ENCODE data around the gene RAI1.

The RAI1 gene

GRCh38 chr17:17846003-17846402, 164.7 kb downstream of the RAI1 start:
- no peak for TF ChIP-seq CSDC2 (CRISPR knock-in tag; IDR thresholded peaks at IDR 0.05)
- no peak for TF ChIP-seq GLIS3 (CRISPR knock-in tag; IDR thresholded peaks at IDR 0.05)
- TF ChIP-seq OSR1 (CRISPR knock-in tag; IDR thresholded peaks at IDR 0.05): no peak
- no peak for TF ChIP-seq ZC3H10 (CRISPR knock-in tag; IDR thresholded peaks at IDR 0.05)
- TF ChIP-seq PATZ1 (CRISPR knock-in tag; IDR thresholded peaks at IDR 0.05; ENCODE audit: borderline replicate concordance): no peak
- no peak for TF ChIP-seq ISL1 (CRISPR knock-in tag; IDR thresholded peaks at IDR 0.05)
- no peak for TF ChIP-seq BACH2 (CRISPR knock-in tag; IDR thresholded peaks at IDR 0.05; ENCODE audit: borderline replicate concordance)
- no peak for TF ChIP-seq TSHZ2 (CRISPR knock-in tag; IDR thresholded peaks at IDR 0.05)
- no peak for TF ChIP-seq PPARA (CRISPR knock-in tag; IDR thresholded peaks at IDR 0.05; ENCODE audit: borderline replicate concordance)
- no peak for TF ChIP-seq ZFP30 (CRISPR knock-in tag; IDR thresholded peaks at IDR 0.05)

GRCh38 chr17:17846645-17847044, 165.4 kb downstream of the RAI1 start:
- no peak for TF ChIP-seq ARNTL (CRISPR knock-in tag; IDR thresholded peaks at IDR 0.05; ENCODE audit: borderline replicate concordance, low read depth)
- no peak for TF ChIP-seq SNAI2 (CRISPR knock-in tag; IDR thresholded peaks at IDR 0.05)
- no peak for TF ChIP-seq BACH2 (CRISPR knock-in tag; IDR thresholded peaks at IDR 0.05; ENCODE audit: borderline replicate concordance)
- no peak for TF ChIP-seq OSR1 (CRISPR knock-in tag; IDR thresholded peaks at IDR 0.05)
- TF ChIP-seq ISL1 (CRISPR knock-in tag; IDR thresholded peaks at IDR 0.05): no peak
- TF ChIP-seq TSHZ2 (CRISPR knock-in tag; IDR thresholded peaks at IDR 0.05): no peak
- TF ChIP-seq ZNF565 (CRISPR knock-in tag; conservative IDR thresholded peaks at IDR 0.05; ENCODE audit: low read depth): no peak
- ATAC-seq: no peak

More at GRCh38 chr17:17846003-17846402, 164.7 kb downstream of the RAI1 start:
- no peak for ATAC-seq

GRCh38 chr17:17847118-17847689, 165.9 kb downstream of the RAI1 start:
- ATAC-seq: no peak
- no peak for TF ChIP-seq TCF4 (CRISPR knock-in tag; IDR thresholded peaks at IDR 0.05; ENCODE audit: borderline replicate concordance)
- TF ChIP-seq ZFP3 (CRISPR knock-in tag; IDR thresholded peaks at IDR 0.05): no peak
- no peak for TF ChIP-seq TOX (CRISPR knock-in tag; IDR thresholded peaks at IDR 0.05; ENCODE audit: borderline replicate concordance)
- no peak for TF ChIP-seq TSHZ2 (CRISPR knock-in tag; IDR thresholded peaks at IDR 0.05)
- TF ChIP-seq CREB5 (CRISPR knock-in tag; IDR thresholded peaks at IDR 0.05; ENCODE audit: low read depth): no peak
- TF ChIP-seq PPARA (CRISPR knock-in tag; IDR thresholded peaks at IDR 0.05; ENCODE audit: borderline replicate concordance): no peak
- no peak for TF ChIP-seq CSDC2 (CRISPR knock-in tag; IDR thresholded peaks at IDR 0.05)
- TF ChIP-seq ZFP30 (CRISPR knock-in tag; IDR thresholded peaks at IDR 0.05): no peak
- TF ChIP-seq ESRRG (CRISPR knock-in tag; IDR thresholded peaks at IDR 0.05): no peak
- TF ChIP-seq POU6F1 (CRISPR knock-in tag; IDR thresholded peaks at IDR 0.05; ENCODE audit: borderline replicate concordance, low read depth): no peak
- TF ChIP-seq RARB (CRISPR knock-in tag; IDR thresholded peaks at IDR 0.05): no peak
- no peak for TF ChIP-seq CSRNP3 (CRISPR knock-in tag; IDR thresholded peaks at IDR 0.05)
- TF ChIP-seq ARNTL (CRISPR knock-in tag; IDR thresholded peaks at IDR 0.05; ENCODE audit: borderline replicate concordance, low read depth): no peak
- no peak for TF ChIP-seq BACH2 (CRISPR knock-in tag; IDR thresholded peaks at IDR 0.05; ENCODE audit: borderline replicate concordance)
- no peak for TF ChIP-seq ZC3H10 (CRISPR knock-in tag; IDR thresholded peaks at IDR 0.05)
- TF ChIP-seq OSR1 (CRISPR knock-in tag; IDR thresholded peaks at IDR 0.05): no peak
- no peak for TF ChIP-seq ISL1 (CRISPR knock-in tag; IDR thresholded peaks at IDR 0.05)

Data from SK-N-SH treated with all-trans-retinoic acid at 6 μM for 48 hours (cell line).